Measurements from ENCODE around the gene RTL9.

Gene RTL9

DNA sequence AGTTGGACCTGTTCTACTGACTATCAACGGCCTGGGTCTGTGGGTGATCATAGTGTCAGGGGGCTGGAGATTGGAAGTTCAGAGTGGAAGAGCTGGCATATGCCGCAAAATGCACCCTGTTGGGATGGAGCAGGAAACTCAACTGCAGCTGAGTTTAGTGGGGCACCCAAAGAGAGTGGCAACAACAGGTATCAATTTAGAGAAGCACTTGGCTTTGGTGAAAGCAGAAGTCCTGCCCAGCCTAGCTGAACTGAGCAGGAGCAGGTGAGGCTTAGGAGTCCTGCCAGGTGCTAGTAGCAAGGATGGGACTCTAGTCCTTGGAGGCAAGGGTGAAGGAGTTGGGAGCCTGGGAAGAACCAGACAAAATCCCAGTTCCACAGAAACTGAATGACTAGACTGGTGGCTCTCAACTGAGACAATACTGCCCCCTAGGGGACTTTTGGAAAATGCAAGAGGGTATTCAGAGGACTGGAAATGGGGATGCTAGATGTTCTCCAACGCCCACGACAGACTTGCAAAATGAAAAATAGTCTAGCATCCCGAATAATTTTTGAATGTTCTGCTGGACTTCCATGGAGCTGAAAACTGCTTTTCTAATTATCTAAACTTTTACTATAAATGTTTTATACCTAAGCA, 49.4 kb downstream of the RTL9 start:
- peak; percentile 27 for DNase-seq

All from activated CD4-positive, alpha-beta T cell treated with anti-CD3 and anti-CD28 coated beads for 48 hours (primary cell).